AG04449 (cell line): ENCODE data around the gene CEP44.

Source experiments
- CTCF ChIA-PET: fragments of 350-600 bp; formaldehyde crosslinking; extraction: SDS; loops from one replicate; lab custom pipeline; 2021; ENCODE audit warnings: antibody characterized with exemption; lab: Yijun Ruan, JAX
- POLR2A ChIA-PET: fragments of 400-600, 350-600 bp; formaldehyde crosslinking; extraction: SDS; loops from one replicate; lab custom pipeline; 2020; ENCODE audit warnings: antibody characterized with exemption, inconsistent platforms; lab: Yijun Ruan, JAX
- DNase-seq: peaks from one replicate; pipeline ENCODE4 v3.0.0-alpha.2; 2010; ENCODE audit warnings: low read depth, low spot score
- H3K4me3 ChIP-seq: 2 replicates; pipeline ENCODE4 v1.5.1; 2011; ENCODE audit warnings: low read depth, mild to moderate bottlenecking, control low read depth, low read length
- CTCF ChIP-seq: IDR thresholded peaks from one replicate; pipeline ENCODE4 v1.5.1; 2011; ENCODE audit warnings: mild to moderate bottlenecking, moderate library complexity, low read length, control low read depth, inconsistent platforms; ENCODE audit not compliant: insufficient read depth; ENCODE audit errors: missing control alignments

The CEP44 gene

GRCh38 chr4:174314770-174315169 is 31.1 kb downstream of the CEP44 start:
- H3K4me3 ChIP-seq = no peak overlapping the region
- ChIA-PET CTCF (interaction anchor here (0.6 to 1.1 kb wide), 2 partner anchors 11 to 93 kb away, joined by 3 to 7 read pairs; no protein-coding TSS in a partner anchor), POLR2A (interaction anchor here (0.6 kb wide), 1 partner anchor 101 kb away, joined by 3 read pairs; no protein-coding TSS in a partner anchor)
- TF ChIP-seq CTCF = no peak
- DNase-seq = no peak

- H3K4me3 ChIP-seq = no peak overlapping the region
- CTCF ChIA-PET = interaction anchor here (1.0 kb wide), 1 partner anchor 94 kb away, joined by 3 read pairs; no protein-coding TSS in a partner anchor
- no peak for TF ChIP-seq CTCF
- POLR2A ChIA-PET = no interaction called here
- no peak for DNase-seq
Observed at GRCh38 chr4:174316546-174316945, 32.8 kb downstream of the CEP44 start.

- CTCF ChIA-PET = no interaction called here
- no peak overlapping the region for H3K4me3 ChIP-seq
- no peak for TF ChIP-seq CTCF
- POLR2A ChIA-PET = no interaction called here
- DNase-seq = no peak
Observed at GRCh38 chr4:174316954-174317353, 33.2 kb downstream of the CEP44 start.

- ChIA-PET POLR2A (no interaction called here), CTCF (no interaction called here)
- TF ChIP-seq CTCF = no peak
- H3K4me3 ChIP-seq = no peak overlapping the region
- no peak for DNase-seq
Observed at GRCh38 chr4:174317531-174317930, 33.8 kb downstream of the CEP44 start.

GRCh38 chr4:174318829-174319764 is 35.4 kb downstream of the CEP44 start:
- no peak overlapping the region for H3K4me3 ChIP-seq
- DNase-seq = no peak
- ChIA-PET CTCF (interaction anchor here (0.7 to 5.2 kb wide), 18 partner anchors 8 to 898 kb away, joined by 3 to 61 read pairs (median 4); no protein-coding TSS in a partner anchor), POLR2A (no interaction called here)
- TF ChIP-seq CTCF = peak; percentile 45
